Body of pancreas (tissue), 4 donors: ENCODE data around the gene GDF11. TPM values are rescaled to one million over a fixed set of nuclear protein-coding genes. Genes with fewer than 3 reads are reported as not detected.

Experiments used
- ATAC-seq: fragments of 150-250 bp; one replicate; pipeline ENCODE4 v1.9.1; 2016
- DNase-seq, 4 donors: peaks; one replicate each; pipeline ENCODE4 v3.0.0-alpha.2; 2019
- H3K27ac ChIP-seq, 4 donors: fragments of 200-600 bp; sonication (generic); 1 replicate in 3 of 4; 2 replicates in 1 of 4; pipeline versions ENCODE4 v1.5.1 to v1.6.1; 2016 to 2019; ENCODE audit warnings: mild to moderate bottlenecking in 1 of 4, mixed read lengths in 1 of 4, moderate library complexity in 1 of 4
- H3K27me3 ChIP-seq, 2 donors: fragments of 200-600 bp; sonication (generic); one replicate each; pipeline ENCODE4 v1.6.0; 2016; ENCODE audit warnings: mild to moderate bottlenecking in 1 of 2
- H3K36me3 ChIP-seq, 2 donors: fragments of 200-600 bp; sonication (generic); replicated peaks in 1 of 2; 2 replicates each; pipeline ENCODE4 v1.5.1; 2016; ENCODE audit warnings: low read depth in 2 of 2; ENCODE audit not compliant: insufficient read depth in 1 of 2
- H3K4me1 ChIP-seq: fragments of 200-600 bp; sonication (generic); one replicate; pipeline ENCODE4 v1.6.0; 2016
- H3K4me3 ChIP-seq, 2 donors: fragments of 200-600 bp; sonication (generic); 1 replicate in 1 of 2; 2 replicates in 1 of 2; pipeline ENCODE4 v1.5.1; 2016 to 2019
- H3K9me3 ChIP-seq, 3 donors: fragments of 200-600 bp; sonication (generic); 1 replicate in 2 of 3; 2 replicates in 1 of 3; pipeline ENCODE4 v1.5.1; 2016
- POLR2A ChIP-seq, 3 donors: fragments of 450-650 bp; IDR thresholded peaks; one replicate each; pipeline ENCODE4 v1.6.1; 2016; ENCODE audit warnings: antibody characterized with exemption in 3 of 3, mild to moderate bottlenecking in 2 of 3
- WGBS, 2 donors: methylation state at CpG; one replicate each; pipeline ENCODE4 v1.1.5; 2017; 5-methylcytosine and 5-hydroxymethylcytosine counted together
- intact Hi-C: fragments of 100-400 bp; cut with DNase I; formaldehyde crosslinking; loops from one replicate; pipeline ENCODE4 v1.15.1; 2023
- total RNA-seq, 2 donors: library from RNA; depleted of rRNA; stranded (reverse); fragments of >200 nt; gene quantifications; one replicate each; pipeline ENCODE4 v1.1.0, GENCODE V29; 2016
- TF ChIP-seq, protein P1 (sequence below), 7 experiments: fragments of 450-650 bp in 4 of 7; fragments of 200-600 bp in 3 of 7; sonication (generic) in 3 of 7; IDR thresholded peaks; one replicate each; pipeline ENCODE4 v1.5.1; 2016 to 2019; ENCODE audit warnings: antibody characterized with exemption in 7 of 7

Gene GDF11
- total RNA-seq, 2 donors from 2014 or later = 0.33 to 0.78 TPM

DNA sequence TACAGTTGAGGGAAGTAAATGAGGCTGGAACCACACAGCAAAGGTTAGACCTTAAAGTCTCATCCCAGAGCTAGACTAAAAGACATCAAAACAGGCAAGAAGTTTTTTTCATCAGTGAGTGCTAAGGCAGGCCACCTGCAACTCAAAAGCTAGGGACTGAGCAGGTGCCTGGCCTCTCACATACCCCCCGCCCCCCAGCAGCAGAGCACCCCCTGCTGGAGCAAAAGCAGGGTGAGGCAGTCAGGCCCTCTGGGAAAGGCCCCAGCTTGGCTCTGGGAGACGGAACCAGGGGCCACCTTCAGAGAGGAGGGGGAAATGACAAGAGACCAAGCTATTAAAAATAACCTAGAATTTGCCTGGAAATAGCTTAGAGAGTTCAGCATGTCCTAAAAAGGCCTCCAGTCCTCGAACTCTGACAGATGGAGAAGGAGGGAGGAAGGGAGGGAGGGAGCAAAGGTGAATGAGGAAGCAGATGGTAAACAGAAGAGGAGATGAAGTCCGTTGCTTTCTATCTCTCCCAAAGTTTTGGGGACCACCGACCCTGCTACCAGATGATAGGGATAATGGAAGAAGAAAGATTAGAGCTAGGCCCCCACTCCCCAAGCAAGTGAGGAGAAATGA lies 37.0 kb upstream of the GDF11 start:
- H3K4me3 ChIP-seq = no peak overlapping the region
- no peak for DNase-seq
- ATAC-seq = no peak
- no peaks in the 10 kb centered on the region for H3K9me3 ChIP-seq
- no peak overlapping the region for H3K27ac ChIP-seq
- intact Hi-C loops = no loop called here
- H3K27me3 ChIP-seq = no peaks in the 10 kb centered on the region
- TF ChIP-seq, protein P1, sequence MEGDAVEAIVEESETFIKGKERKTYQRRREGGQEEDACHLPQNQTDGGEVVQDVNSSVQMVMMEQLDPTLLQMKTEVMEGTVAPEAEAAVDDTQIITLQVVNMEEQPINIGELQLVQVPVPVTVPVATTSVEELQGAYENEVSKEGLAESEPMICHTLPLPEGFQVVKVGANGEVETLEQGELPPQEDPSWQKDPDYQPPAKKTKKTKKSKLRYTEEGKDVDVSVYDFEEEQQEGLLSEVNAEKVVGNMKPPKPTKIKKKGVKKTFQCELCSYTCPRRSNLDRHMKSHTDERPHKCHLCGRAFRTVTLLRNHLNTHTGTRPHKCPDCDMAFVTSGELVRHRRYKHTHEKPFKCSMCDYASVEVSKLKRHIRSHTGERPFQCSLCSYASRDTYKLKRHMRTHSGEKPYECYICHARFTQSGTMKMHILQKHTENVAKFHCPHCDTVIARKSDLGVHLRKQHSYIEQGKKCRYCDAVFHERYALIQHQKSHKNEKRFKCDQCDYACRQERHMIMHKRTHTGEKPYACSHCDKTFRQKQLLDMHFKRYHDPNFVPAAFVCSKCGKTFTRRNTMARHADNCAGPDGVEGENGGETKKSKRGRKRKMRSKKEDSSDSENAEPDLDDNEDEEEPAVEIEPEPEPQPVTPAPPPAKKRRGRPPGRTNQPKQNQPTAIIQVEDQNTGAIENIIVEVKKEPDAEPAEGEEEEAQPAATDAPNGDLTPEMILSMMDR (IDR thresholded peaks at IDR 0.05) = peak in 2 of 7 experiments; percentile 13 to 21
- TF ChIP-seq POLR2A (IDR thresholded peaks at IDR 0.05) = no peak
- peaks cover 6% of the 10 kb centered on the region for H3K4me1 ChIP-seq
- no peaks in the 10 kb centered on the region for H3K36me3 ChIP-seq
- 35 to 40% methylated on average over 5 of the region's 5 CpGs for whole genome bisulfite sequencing, 2 donors

DNA sequence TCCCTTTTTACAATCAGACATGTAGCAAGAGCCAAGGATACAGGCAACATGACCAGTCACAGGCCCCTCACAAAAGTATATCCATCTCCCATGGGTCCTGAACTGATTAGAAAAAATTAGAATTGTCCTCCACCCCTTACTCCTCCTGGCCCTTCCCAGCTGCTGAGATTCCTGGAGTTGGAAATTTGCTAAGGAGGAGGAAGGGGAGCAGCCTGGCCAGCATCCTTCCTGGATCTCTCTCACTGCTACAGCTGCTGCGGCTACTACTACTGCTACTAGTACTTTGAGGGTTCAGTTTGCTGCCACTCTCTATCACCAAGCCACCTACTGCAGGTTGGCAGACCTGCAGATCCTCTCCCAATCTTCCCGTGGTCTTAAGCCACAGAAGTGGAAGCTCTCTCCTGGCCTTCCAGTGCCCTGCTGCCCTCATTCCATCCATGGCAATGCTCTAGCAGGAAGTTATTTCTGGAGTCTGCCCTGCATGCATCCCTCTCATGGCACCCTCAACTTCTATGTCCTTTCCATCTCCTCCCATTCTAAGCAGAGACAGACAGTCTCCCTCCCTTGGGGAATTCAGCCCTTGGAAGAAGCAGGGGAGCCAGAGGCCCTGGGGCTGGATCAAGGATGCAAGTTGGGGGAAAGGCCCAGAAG lies 36.2 kb upstream of the GDF11 start:
- no peak for ATAC-seq
- 72 to 84% methylated on average over 2 of the region's 2 CpGs for WGBS, 2 donors
- DNase-seq = no peak
- Histone ChIP-seq H3K27ac (no peak overlapping the region), H3K4me1 (peaks cover 6% of the 10 kb centered on the region), H3K36me3 (no peaks in the 10 kb centered on the region), H3K27me3 (no peaks in the 10 kb centered on the region), H3K9me3 (no peaks in the 10 kb centered on the region), H3K4me3 (no peak overlapping the region)
- intact Hi-C loops = no loop called here
- TF ChIP-seq, protein P1 (IDR thresholded peaks at IDR 0.05) = no peak
- no peak for TF ChIP-seq POLR2A (IDR thresholded peaks at IDR 0.05)

DNA sequence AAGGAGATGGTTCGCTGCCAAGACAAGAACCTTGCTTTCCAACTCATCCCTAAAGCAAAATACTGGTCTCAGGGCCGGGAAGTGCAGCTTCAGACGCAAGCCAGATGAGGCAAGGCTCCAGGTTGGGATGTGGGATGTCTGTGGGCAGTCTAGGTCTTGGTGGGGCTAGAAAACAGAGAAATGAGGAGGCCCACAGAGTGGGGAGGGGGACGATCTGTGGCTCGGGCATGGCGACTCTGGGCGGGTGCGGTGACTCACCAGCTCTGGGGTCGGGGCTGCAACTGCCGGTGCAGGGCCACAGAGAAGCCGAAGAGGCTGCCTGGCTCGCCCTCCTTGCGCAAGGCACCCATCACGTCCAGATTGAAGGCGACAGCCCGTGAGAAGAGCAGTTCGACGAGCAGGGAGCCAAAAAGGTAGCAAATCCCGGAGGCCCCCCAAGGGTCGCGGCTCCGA lies 35.7 kb upstream of the GDF11 start:
- no peak for ATAC-seq
- TF ChIP-seq, protein P1 (IDR thresholded peaks at IDR 0.05) = no peak
- no peak for TF ChIP-seq POLR2A (IDR thresholded peaks at IDR 0.05)
- no peaks in the 10 kb centered on the region for H3K27me3 ChIP-seq
- intact Hi-C loops = no loop called here
- 10 to 21% methylated on average over 9 to 21 of the region's 22 CpGs for WGBS, 2 donors
- peaks cover 6% of the 10 kb centered on the region for H3K4me1 ChIP-seq
- H3K4me3 ChIP-seq = peak overlapping the region; percentile 28 to 34
- DNase-seq = no peak
- H3K9me3 ChIP-seq = no peaks in the 10 kb centered on the region
- H3K27ac ChIP-seq = no peak overlapping the region
- H3K36me3 ChIP-seq = no peaks in the 10 kb centered on the region

DNA sequence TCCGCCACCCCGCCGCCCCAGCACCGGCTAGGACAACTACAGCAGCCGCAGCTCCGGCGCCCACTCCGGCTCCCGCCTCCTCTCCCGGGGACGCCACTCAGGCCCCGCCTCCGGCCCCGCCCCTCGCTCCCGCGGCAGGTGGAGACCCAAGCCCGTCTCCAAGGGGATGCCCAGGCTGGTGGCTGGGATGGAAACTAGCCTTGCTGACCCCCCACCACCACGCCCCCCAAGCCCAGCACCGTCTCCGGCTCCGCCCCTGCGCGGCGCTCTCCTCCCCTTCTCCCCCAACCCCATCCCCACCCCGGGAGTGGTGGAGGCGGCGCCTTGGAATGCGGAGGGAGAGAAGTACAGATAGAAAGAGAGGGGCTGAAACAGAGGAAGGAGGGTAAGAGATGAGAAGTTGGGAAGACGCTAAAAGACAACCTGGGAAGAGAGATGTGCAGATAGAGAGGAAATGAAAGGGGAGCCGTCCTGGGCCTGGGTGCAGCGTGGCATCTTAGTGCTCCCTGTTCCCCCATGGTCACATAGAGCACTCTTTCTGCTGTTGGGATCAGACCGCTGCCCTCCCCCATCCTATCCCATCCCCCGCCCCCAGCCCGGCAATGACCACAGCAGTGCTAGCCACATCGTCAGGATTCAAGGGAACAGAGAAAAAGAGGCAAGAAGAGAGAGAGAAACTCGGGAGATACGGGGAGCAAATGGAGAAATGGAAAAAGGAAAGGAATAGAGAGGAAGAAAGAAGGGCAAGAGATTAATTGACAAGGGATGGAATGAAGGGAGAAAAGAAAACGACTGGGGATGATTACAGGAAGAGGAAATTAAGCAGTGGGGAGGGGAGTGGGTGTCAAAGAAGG lies 34.9 kb upstream of the GDF11 start, which contains the start of gene ITGA7:
Gene ITGA7, minus strand, starts transcription at position 64 of the 854 bp plus-strand sequence. CDS start 222 bp downstream, outside the sequence.
- Histone ChIP-seq H3K36me3 (no peaks in the 10 kb centered on the region), H3K27ac (no peak within 1 kb of the TSS), H3K4me1 (peaks cover 6% of the 10 kb centered on the region), H3K9me3 (no peaks in the 10 kb centered on the region), H3K4me3 (peak within 1 kb of the TSS; percentile 28 to 34), H3K27me3 (no peaks in the 10 kb centered on the region)
- TF ChIP-seq, protein P1 (IDR thresholded peaks at IDR 0.05) = no peak
- no peak for TF ChIP-seq POLR2A (IDR thresholded peaks at IDR 0.05)
- ATAC-seq (peak; percentile 80), DNase-seq (peak; percentile 53 to 79 (median 66))
- intact Hi-C loops = no loop called here
- WGBS, 2 donors = 0 to 1% methylated on average over 21 to 35 of the region's 39 CpGs
